ENCODE results near the gene KRT14.

The KRT14 gene

DNA sequence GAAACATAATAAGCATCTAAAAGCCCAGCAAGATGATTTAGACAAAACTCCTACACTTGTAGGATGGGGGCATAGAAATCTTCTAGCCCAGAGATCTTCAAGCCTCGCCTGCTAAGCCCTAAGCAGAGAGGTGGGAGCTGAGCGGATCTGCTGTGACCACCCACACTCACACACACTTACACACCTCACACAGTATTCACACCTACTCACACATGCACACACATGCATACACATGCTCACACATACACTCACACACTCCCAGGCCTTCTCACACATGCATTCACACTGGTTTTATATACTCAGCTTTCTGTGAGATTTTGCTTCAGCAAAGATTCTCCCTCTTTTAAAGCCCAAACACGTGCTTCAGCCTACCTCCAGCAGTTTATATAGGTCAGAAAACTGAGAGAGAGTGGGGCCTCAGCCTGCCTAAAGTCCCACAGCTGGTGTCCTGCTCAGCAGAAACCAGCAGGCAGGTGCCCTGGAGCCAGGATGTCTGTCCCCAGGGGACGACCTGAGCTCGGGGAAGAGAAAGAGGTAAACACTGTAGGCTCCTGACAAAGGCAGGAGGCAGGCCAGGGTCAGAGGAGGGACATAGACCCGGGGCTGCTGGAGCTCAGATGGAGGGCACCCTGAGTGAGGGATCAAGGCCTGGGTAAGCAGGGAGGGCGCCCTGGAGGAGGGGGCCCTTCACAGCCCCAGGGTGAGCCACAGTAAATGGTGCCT is 46.6 kb downstream of the KRT14 start:
- H3K4me3 ChIP-seq (ENCODE audit: low read depth, low read length): no peak overlapping the region
- no peak for DNase-seq (ENCODE audit: low read depth, low spot score)
- in situ Hi-C loops (cut with HindIII; ENCODE audit: low sequenced_read_pairs): no loop called here
- TF ChIP-seq, protein P1, sequence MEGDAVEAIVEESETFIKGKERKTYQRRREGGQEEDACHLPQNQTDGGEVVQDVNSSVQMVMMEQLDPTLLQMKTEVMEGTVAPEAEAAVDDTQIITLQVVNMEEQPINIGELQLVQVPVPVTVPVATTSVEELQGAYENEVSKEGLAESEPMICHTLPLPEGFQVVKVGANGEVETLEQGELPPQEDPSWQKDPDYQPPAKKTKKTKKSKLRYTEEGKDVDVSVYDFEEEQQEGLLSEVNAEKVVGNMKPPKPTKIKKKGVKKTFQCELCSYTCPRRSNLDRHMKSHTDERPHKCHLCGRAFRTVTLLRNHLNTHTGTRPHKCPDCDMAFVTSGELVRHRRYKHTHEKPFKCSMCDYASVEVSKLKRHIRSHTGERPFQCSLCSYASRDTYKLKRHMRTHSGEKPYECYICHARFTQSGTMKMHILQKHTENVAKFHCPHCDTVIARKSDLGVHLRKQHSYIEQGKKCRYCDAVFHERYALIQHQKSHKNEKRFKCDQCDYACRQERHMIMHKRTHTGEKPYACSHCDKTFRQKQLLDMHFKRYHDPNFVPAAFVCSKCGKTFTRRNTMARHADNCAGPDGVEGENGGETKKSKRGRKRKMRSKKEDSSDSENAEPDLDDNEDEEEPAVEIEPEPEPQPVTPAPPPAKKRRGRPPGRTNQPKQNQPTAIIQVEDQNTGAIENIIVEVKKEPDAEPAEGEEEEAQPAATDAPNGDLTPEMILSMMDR (IDR thresholded peaks at IDR 0.05; ENCODE audit: low read depth, low read length): no peak

DNA sequence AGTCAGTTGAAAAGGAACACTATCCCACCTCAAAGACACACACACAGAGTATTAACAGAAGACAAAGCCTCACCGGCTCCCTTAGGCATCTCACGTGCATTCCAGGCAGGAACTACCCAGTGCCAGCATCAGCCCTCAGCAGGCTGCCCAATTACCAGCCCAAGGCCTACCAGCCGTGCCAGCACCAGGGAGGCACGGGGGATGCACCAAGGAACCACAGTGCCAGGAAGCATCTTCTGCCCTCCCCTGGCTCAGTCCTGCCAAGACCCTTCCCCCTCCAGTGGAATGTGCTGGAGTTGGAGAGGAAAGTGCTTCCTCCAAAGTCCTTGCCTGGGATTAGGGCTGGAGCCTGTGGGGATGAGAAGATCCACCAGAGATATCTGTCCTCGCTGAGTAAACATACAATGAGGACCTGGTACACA is 47.6 kb downstream of the KRT14 start:
- in situ Hi-C loops (cut with HindIII; ENCODE audit: low sequenced_read_pairs): no loop called here
- TF ChIP-seq, protein P1 (IDR thresholded peaks at IDR 0.05; ENCODE audit: low read depth, low read length): no peak
- no peak overlapping the region for H3K4me3 ChIP-seq (ENCODE audit: low read depth, low read length)
- DNase-seq (ENCODE audit: low read depth, low spot score): no peak

DNA sequence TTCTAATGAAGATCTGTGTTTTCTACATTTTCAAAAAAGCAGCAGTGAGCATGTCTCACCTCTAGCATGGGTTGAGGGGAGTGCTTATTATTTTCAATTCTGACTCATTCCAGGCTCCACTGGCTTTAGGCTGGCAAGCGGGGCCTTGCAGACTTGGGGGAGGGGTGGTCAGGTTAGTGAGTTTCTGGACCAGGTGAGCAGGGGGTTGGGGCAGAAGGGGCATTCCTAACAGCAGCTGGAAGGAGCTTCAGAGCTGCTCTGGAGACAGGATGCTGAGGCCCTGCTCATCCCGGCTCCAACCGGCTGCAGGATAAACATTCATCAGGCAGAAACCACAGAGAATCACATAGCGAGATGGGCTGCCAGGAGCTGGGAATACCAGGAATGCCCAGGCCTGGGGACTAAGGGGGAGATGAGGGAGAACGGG is 48.1 kb downstream of the KRT14 start:
- no peak overlapping the region for H3K4me3 ChIP-seq (ENCODE audit: low read depth, low read length)
- in situ Hi-C loops (cut with HindIII; ENCODE audit: low sequenced_read_pairs): no loop called here
- TF ChIP-seq, protein P1 (IDR thresholded peaks at IDR 0.05; ENCODE audit: low read depth, low read length): no peak
- DNase-seq (ENCODE audit: low read depth, low spot score): no peak

DNA sequence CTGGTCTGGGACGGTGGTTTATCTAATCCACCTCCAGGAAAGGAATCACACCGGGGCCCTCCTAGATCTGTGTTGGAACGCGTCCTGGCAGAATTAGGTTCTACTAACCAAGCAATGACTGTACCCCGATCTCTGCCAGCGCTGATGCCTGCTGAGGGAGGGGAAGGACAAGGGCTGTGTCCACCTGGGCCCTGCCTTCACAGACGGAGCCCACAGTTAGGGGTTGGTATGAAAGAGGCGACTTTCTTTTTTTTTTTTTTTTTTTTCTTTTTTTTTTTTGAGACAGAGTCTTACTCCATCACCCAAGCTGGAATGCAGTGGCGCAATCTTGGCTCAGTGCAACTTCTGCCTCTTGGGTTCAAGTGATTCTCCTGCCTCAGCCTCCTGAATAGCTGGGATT is 48.7 kb downstream of the KRT14 start:
- H3K4me3 ChIP-seq (ENCODE audit: low read depth, low read length): no peak overlapping the region
- in situ Hi-C loops (cut with HindIII; ENCODE audit: low sequenced_read_pairs): no loop called here
- no peak for DNase-seq (ENCODE audit: low read depth, low spot score)
- TF ChIP-seq, protein P1 (IDR thresholded peaks at IDR 0.05; ENCODE audit: low read depth, low read length): no peak

DNA sequence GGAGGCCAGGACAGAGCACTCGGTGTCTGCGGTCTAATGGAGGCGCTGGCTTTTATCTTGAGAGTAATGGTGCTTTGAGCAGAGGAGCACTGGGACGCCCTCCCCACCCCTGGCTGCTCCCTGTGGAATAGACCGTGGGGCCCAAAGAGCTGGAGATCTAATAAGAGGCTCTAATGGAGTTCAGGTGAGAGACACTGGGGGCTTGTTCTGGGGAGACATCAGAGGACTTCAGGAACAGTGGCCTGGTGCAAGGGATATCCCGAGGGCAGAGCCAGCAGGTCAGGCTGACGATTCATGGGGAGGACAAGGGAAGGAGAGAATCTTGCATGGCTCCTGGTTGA is 49.1 kb downstream of the KRT14 start:
- TF ChIP-seq, protein P1 (IDR thresholded peaks at IDR 0.05; ENCODE audit: low read depth, low read length): no peak
- DNase-seq (ENCODE audit: low read depth, low spot score): no peak
- H3K4me3 ChIP-seq (ENCODE audit: low read depth, low read length): no peak overlapping the region
- in situ Hi-C loops (cut with HindIII; ENCODE audit: low sequenced_read_pairs): no loop called here

DNA sequence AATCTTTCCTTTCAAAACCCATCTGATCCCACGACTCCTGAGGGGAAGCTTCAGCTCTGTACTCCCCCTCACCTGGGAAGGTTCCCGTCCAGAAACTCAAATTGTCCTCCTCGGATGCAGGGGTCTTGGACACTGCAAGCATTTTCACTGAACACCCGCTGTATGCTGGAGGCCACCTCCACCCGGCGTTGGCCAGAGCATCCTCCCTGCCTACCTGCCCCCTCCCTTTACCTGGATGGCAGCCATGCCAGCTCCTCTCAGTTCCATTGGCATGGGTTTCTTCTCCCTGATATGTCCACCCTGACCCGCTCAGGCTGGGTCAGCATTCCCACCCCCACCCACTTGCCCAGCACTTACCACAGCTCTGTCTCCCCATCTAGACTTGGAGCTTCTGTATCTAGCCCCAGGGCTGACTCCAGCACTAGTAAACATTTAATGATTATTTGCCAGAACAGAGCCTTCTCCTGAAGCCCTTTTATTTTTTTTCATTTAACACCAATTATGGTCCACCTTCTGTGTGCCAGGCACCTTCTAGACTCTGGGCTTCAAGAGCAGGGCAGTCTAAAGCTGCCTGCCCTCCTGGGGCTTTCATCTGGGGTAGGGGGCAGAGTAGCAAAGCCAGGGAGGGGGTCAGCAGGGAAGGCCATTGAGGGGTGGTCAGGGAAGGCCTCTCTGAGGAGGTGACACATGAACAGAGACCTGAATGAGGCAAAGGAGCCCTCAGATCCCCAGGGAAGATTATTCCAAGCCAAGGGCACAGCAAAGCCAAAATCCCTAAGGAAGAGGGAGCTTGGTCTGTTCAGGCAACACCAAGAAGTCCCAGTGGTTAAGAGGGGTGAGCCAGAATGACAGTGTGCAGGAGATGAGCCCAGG is 49.7 kb downstream of the KRT14 start:
- H3K4me3 ChIP-seq (ENCODE audit: low read depth, low read length): no peak overlapping the region
- DNase-seq (ENCODE audit: low read depth, low spot score): no peak
- in situ Hi-C loops (cut with HindIII; ENCODE audit: low sequenced_read_pairs): no loop called here
- TF ChIP-seq, protein P1 (IDR thresholded peaks at IDR 0.05; ENCODE audit: low read depth, low read length): no peak
